GM23338 (cell line): ENCODE data around the gene TMC1. TPM values are rescaled to one million over a fixed set of nuclear protein-coding genes. Genes with fewer than 3 reads are reported as not detected.

Source experiments
- ATAC-seq: fragments of 200-7000 bp; cut with Tn5 transposase; 3 replicates; pipeline ENCODE4 v1.9.1; 2020
- DNase-seq: peaks from one replicate; pipeline ENCODE4 v3.0.0-alpha.2; 2015; ENCODE audit warnings: low spot score
- H2AFZ ChIP-seq: fragments of 200-600 bp; sonication (generic); 2 replicates; pipeline ENCODE4 v1.8.0; 2016; ENCODE audit warnings: antibody characterized with exemption, mild to moderate bottlenecking, moderate library complexity
- H3F3A ChIP-seq: fragments of 200-600 bp; sonication (generic); replicated peaks from 2 replicates; pipeline ENCODE4 v1.8.0; 2017; ENCODE audit warnings: antibody characterized with exemption, mixed run types, low read depth
- H3K27ac ChIP-seq: fragments of 200-600 bp; sonication (generic); 2 replicates; pipeline ENCODE4 v1.6.1; 2016; ENCODE audit warnings: low read depth
- H3K27me3 ChIP-seq: fragments of 200-600 bp; sonication (generic); 2 replicates; pipeline ENCODE4 v1.8.0; 2016; ENCODE audit warnings: mild to moderate bottlenecking, mixed run types, moderate library complexity; ENCODE audit not compliant: insufficient read depth
- H3K36me3 ChIP-seq: fragments of 200-600 bp; sonication (generic); 2 replicates; pipeline ENCODE4 v1.8.0; 2016; ENCODE audit warnings: mild to moderate bottlenecking; ENCODE audit not compliant: insufficient read depth
- H3K4me1 ChIP-seq: fragments of 200-600 bp; sonication (generic); 2 replicates; pipeline ENCODE4 v1.8.0; 2016; ENCODE audit warnings: mild to moderate bottlenecking, moderate library complexity; ENCODE audit not compliant: insufficient read depth
- H3K4me2 ChIP-seq: fragments of 200-600 bp; sonication (generic); 2 replicates; pipeline ENCODE4 v1.7.1; 2017; ENCODE audit warnings: mixed run types
- H3K4me3 ChIP-seq: fragments of 200-600 bp; sonication (generic); 2 replicates; pipeline ENCODE4 v1.6.1; 2016; ENCODE audit warnings: mixed run types
- H3K79me2 ChIP-seq: fragments of 200-600 bp; sonication (generic); replicated peaks from 2 replicates; pipeline ENCODE4 v1.8.0; 2017; ENCODE audit warnings: mild to moderate bottlenecking; ENCODE audit not compliant: insufficient read depth
- H3K9me2 ChIP-seq: fragments of 200-600 bp; sonication (generic); 2 replicates; pipeline ENCODE4 v1.8.0; 2017; ENCODE audit not compliant: insufficient read depth
- H4K20me1 ChIP-seq: fragments of 200-600 bp; sonication (generic); replicated peaks from 2 replicates; pipeline ENCODE4 v1.8.0; 2017; ENCODE audit warnings: mild to moderate bottlenecking; ENCODE audit not compliant: insufficient read depth
- H3K27ac Mint-ChIP-seq: 2 replicates; pipeline ENCODE4 v1.8.0; 2020; ENCODE audit warnings: inconsistent platforms, mild to moderate bottlenecking, moderate library complexity, mixed read lengths
- H3K27me3 Mint-ChIP-seq: 3 replicates; pipeline ENCODE4 v1.8.0; 2022; ENCODE audit warnings: low read depth, mild to moderate bottlenecking, moderate library complexity, mixed read lengths, inconsistent platforms; ENCODE audit not compliant: insufficient read depth, poor library complexity
- H3K36me3 Mint-ChIP-seq: 3 replicates; pipeline ENCODE4 v1.8.0; 2021; ENCODE audit warnings: low read depth, mild to moderate bottlenecking, inconsistent platforms, moderate library complexity, mixed read lengths
- H3K4me1 Mint-ChIP-seq: 3 replicates; pipeline ENCODE4 v1.8.0; 2020; ENCODE audit warnings: mild to moderate bottlenecking, inconsistent platforms, mixed read lengths
- H3K4me3 Mint-ChIP-seq: 3 replicates; pipeline ENCODE4 v1.8.0; 2021; ENCODE audit warnings: moderate library complexity, mild to moderate bottlenecking, inconsistent platforms, mixed read lengths
- H3K9me3 Mint-ChIP-seq: 3 replicates; pipeline ENCODE4 v1.8.0; 2020; ENCODE audit warnings: moderate library complexity, mild to moderate bottlenecking, inconsistent platforms, mixed read lengths
- CREB1 ChIP-seq: fragments of 250-450 bp; sonication (Bioruptor Pico); IDR thresholded peaks from 2 replicates; pipeline ENCODE4 v1.5.0; 2020; ENCODE audit warnings: low read depth, mild to moderate bottlenecking, moderate library complexity
- EZH2 ChIP-seq: fragments of 200-600 bp; sonication (generic); IDR thresholded peaks from one replicate; pipeline ENCODE4 v1.8.0; 2017; ENCODE audit warnings: antibody characterized with exemption, mild to moderate bottlenecking, low read depth; ENCODE audit not compliant: unreplicated experiment
- EZH2phosphoT487 ChIP-seq: fragments of 200-600 bp; sonication (generic); IDR thresholded peaks from one replicate; pipeline ENCODE4 v1.8.1; 2018; ENCODE audit warnings: antibody characterized with exemption; ENCODE audit not compliant: unreplicated experiment
- POLR2AphosphoS5 ChIP-seq: IDR thresholded peaks from 2 replicates; pipeline ENCODE4 v1.6.1; 2016; ENCODE audit warnings: antibody characterized with exemption, low read depth
- REST ChIP-seq: IDR thresholded peaks from one replicate; pipeline ENCODE4 v1.6.1; 2018; ENCODE audit warnings: antibody characterized with exemption; ENCODE audit not compliant: unreplicated experiment
- STAT1 ChIP-seq: IDR thresholded peaks from one replicate; pipeline ENCODE4 v1.6.1; 2016; ENCODE audit warnings: antibody characterized with exemption; ENCODE audit not compliant: unreplicated experiment
- ZNF114 ChIP-seq: fragments of 250-450 bp; sonication (Bioruptor Pico); IDR thresholded peaks from 2 replicates; pipeline ENCODE4 v1.5.0; 2020; ENCODE audit warnings: mild to moderate bottlenecking, moderate library complexity
- ZNF331 ChIP-seq: fragments of 250-450 bp; sonication (Bioruptor Pico); IDR thresholded peaks from 2 replicates; pipeline ENCODE4 v1.5.0; 2020; ENCODE audit warnings: low read depth, mild to moderate bottlenecking, moderate library complexity
- ZNF462 ChIP-seq: fragments of 250-450 bp; sonication (Bioruptor Pico); IDR thresholded peaks from 2 replicates; pipeline ENCODE4 v1.5.0; 2020; ENCODE audit warnings: mild to moderate bottlenecking, moderate library complexity
- polyA plus RNA-seq: library from polyadenylated mRNA; unstranded; fragments of >200 nt; fragmentation: Nextera tagmentation; extraction: Ambion mirVana; gene quantifications from 2 replicates; pipeline ENCODE4 v1.2.1, GENCODE V29; 2016
- total RNA-seq: library from RNA; depleted of rRNA; stranded (reverse); fragments of >200 nt; shearing (Covaris generic); gene quantifications from 2 replicates; pipeline ENCODE4 v1.2.3, GENCODE V29; 2014
- TF ChIP-seq, protein P1 (sequence below): IDR thresholded peaks from 2 replicates; pipeline ENCODE4 v1.6.1; 2016; ENCODE audit warnings: antibody characterized with exemption
- TF ChIP-seq, protein P2 (sequence below), 2 experiments: fragments of 200-600 bp in 1 of 2; sonication (generic) in 1 of 2; conservative IDR thresholded peaks; 2 replicates each; pipeline versions ENCODE4 v1.5.1 to v1.6.1; 2016 to 2017; ENCODE audit warnings: antibody characterized with exemption in 2 of 2, low read depth in 2 of 2, mild to moderate bottlenecking in 2 of 2, moderate library complexity in 1 of 2

Gene TMC1
- total and polyA plus RNA-seq, 2 experiments from 2014 or later, result 0.61 to 1.2 TPM

- no peak for ATAC-seq
- H3K27ac ChIP-seq, result no peak overlapping the region
- H2AFZ ChIP-seq, result no peak overlapping the region
- Mint-ChIP-seq H3K27me3 (no peaks in the 10 kb centered on the region), H3K4me3 (no peak overlapping the region), H3K27ac (no peak overlapping the region), H3K4me1 (no peaks in the 10 kb centered on the region), H3K9me3 (peaks cover 9% of the 10 kb centered on the region; the same call in 2 of the 3 replicates), H3K36me3 (peaks cover 14% of the 10 kb centered on the region)
- DNase-seq, result no peak
- no peak overlapping the region for H3K4me2 ChIP-seq
- no peaks in the 10 kb centered on the region; the same call in 1 of the 2 replicates for H3K36me3 ChIP-seq
- no peaks in the 10 kb centered on the region for H3F3A ChIP-seq
- no peak overlapping the region for H3K4me3 ChIP-seq
- H3K27me3 ChIP-seq, result no peaks in the 10 kb centered on the region
- no peaks in the 10 kb centered on the region for H4K20me1 ChIP-seq
- TF ChIP-seq STAT1, result no peak
- TF ChIP-seq, protein P1, sequence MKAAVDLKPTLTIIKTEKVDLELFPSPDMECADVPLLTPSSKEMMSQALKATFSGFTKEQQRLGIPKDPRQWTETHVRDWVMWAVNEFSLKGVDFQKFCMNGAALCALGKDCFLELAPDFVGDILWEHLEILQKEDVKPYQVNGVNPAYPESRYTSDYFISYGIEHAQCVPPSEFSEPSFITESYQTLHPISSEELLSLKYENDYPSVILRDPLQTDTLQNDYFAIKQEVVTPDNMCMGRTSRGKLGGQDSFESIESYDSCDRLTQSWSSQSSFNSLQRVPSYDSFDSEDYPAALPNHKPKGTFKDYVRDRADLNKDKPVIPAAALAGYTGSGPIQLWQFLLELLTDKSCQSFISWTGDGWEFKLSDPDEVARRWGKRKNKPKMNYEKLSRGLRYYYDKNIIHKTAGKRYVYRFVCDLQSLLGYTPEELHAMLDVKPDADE, result no peak
- TF ChIP-seq POLR2AphosphoS5, result no peak
- TF ChIP-seq ZNF114 (CRISPR knock-in tag), result no peak
- TF ChIP-seq EZH2phosphoT487, result no peak
- TF ChIP-seq EZH2, result no peak
- TF ChIP-seq CREB1 (CRISPR knock-in tag), result no peak
- TF ChIP-seq, protein P2, sequence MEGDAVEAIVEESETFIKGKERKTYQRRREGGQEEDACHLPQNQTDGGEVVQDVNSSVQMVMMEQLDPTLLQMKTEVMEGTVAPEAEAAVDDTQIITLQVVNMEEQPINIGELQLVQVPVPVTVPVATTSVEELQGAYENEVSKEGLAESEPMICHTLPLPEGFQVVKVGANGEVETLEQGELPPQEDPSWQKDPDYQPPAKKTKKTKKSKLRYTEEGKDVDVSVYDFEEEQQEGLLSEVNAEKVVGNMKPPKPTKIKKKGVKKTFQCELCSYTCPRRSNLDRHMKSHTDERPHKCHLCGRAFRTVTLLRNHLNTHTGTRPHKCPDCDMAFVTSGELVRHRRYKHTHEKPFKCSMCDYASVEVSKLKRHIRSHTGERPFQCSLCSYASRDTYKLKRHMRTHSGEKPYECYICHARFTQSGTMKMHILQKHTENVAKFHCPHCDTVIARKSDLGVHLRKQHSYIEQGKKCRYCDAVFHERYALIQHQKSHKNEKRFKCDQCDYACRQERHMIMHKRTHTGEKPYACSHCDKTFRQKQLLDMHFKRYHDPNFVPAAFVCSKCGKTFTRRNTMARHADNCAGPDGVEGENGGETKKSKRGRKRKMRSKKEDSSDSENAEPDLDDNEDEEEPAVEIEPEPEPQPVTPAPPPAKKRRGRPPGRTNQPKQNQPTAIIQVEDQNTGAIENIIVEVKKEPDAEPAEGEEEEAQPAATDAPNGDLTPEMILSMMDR (conservative IDR thresholded peaks at IDR 0.05; ENCODE audit: low read depth in 2 of 2), result no peak
- TF ChIP-seq ZNF331 (CRISPR knock-in tag), result no peak
- TF ChIP-seq REST, result no peak
- TF ChIP-seq ZNF462 (CRISPR knock-in tag), result no peak
- no peaks in the 10 kb centered on the region for H3K79me2 ChIP-seq
- no peaks in the 10 kb centered on the region; the same call in 1 of the 2 replicates for H3K9me2 ChIP-seq
- H3K4me1 ChIP-seq, result no peaks in the 10 kb centered on the region
Measured at GRCh38 chr9:72791436-72791835, 270.0 kb downstream of the TMC1 start.
